Left hindlimb (tissue), 1 donor: ENCODE data around the gene MAGEB17.
A peak's percentile ranks its signal among the peaks of the same experiment; 100 is the strongest.
"Not testable (repeated sequence)": the region's sequence is repeated elsewhere in the genome, so short reads cannot be mapped to it uniquely, and the experiment has no call there.

Source experiments
- DNase-seq: peaks from one replicate; pipeline ENCODE4 v3.0.0-alpha.2; 2018

The MAGEB17 gene

GRCh38 chrX:16167181-16167580, at the start of gene MAGEB17:
MAGEB17 (plus strand) TSS chrX:16167481; CDS start chrX:16170383, 2,902 bp downstream.
- DNase-seq = no peak

- DNase-seq = no peak
These were observed 47.7 kb upstream of the MAGEB17 start for GRCh38 chrX:16119353-16120220.

GRCh38 chrX:16120431-16120830, 46.9 kb upstream of the MAGEB17 start:
- no peak for DNase-seq

- DNase-seq = peak; percentile 79
These were observed 44.0 kb upstream of the MAGEB17 start, which contains the start of gene GRPR for GRCh38 chrX:16123222-16123786. GRPR (plus strand) TSS chrX:16123565; CDS start chrX:16123954, 389 bp downstream.

GRCh38 chrX:16124201-16124600, 43.1 kb upstream of the MAGEB17 start:
- DNase-seq = no peak

GRCh38 chrX:16125520-16126149, 41.6 kb upstream of the MAGEB17 start:
- DNase-seq = no peak

- DNase-seq = no peak
These were observed 36.6 kb upstream of the MAGEB17 start for GRCh38 chrX:16130707-16131106.

- DNase-seq = no peak
These were observed 32.3 kb upstream of the MAGEB17 start for GRCh38 chrX:16134936-16135335.

GRCh38 chrX:16136080-16136479, 31.2 kb upstream of the MAGEB17 start:
- no peak for DNase-seq

- DNase-seq = no peak
These were observed 29.7 kb upstream of the MAGEB17 start for GRCh38 chrX:16137416-16138107.

GRCh38 chrX:16138108-16138427, 29.2 kb upstream of the MAGEB17 start:
- no peak for DNase-seq

GRCh38 chrX:16140448-16140847, 26.8 kb upstream of the MAGEB17 start:
- DNase-seq = no peak

GRCh38 chrX:16140983-16141382, 26.3 kb upstream of the MAGEB17 start:
- no peak for DNase-seq

GRCh38 chrX:16141422-16142245, 25.6 kb upstream of the MAGEB17 start:
- no peak for DNase-seq

- no peak for DNase-seq
These were observed 25.1 kb upstream of the MAGEB17 start for GRCh38 chrX:16142246-16142558.

- DNase-seq = no peak
These were observed 23.3 kb upstream of the MAGEB17 start for GRCh38 chrX:16143968-16144367.

- no peak for DNase-seq
These were observed 22.9 kb upstream of the MAGEB17 start for GRCh38 chrX:16144420-16144819.

GRCh38 chrX:16145093-16145492, 22.2 kb upstream of the MAGEB17 start:
- DNase-seq = not testable (repeated sequence)

- no peak for DNase-seq
These were observed 21.6 kb upstream of the MAGEB17 start for GRCh38 chrX:16145656-16146055.

GRCh38 chrX:16148896-16149295, 18.4 kb upstream of the MAGEB17 start:
- DNase-seq = no peak

GRCh38 chrX:16155581-16156096, 11.6 kb upstream of the MAGEB17 start:
- no peak for DNase-seq

GRCh38 chrX:16156692-16157331, 10.5 kb upstream of the MAGEB17 start:
- DNase-seq = no peak
